GM18909 (cell line): ENCODE data around the gene HILPDA.
"Not testable (repeated sequence)": the region's sequence is repeated elsewhere in the genome, so short reads cannot be mapped to it uniquely, and the experiment has no call there.

Source experiments
- ATAC-seq: cut with Tn5 transposase; IDR thresholded peaks from one replicate; pipeline ENCODE4 v1.9.1; 2021; ENCODE audit warnings: mild to moderate bottlenecking; ENCODE audit not compliant: unreplicated experiment, poor library complexity

Gene HILPDA

DNA sequence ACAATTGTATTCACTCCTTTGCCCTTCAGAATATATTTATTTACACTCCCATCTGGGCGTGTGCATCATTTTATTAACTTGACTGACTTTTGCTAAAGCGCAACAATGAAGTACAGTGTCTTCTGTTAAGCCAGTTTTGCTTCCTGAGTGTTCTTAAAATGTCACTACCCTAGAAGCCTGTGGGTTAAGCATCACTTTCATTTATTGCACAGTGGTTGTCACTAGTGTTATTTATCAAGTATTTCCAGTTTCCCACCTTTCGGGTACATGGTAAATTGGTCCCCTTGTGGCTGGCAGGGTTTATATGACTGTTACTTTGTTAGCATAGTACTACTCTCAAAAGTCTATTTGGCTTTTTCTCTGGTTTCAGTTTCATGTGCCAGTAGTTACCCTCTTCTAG, 3.3 kb downstream of the HILPDA start:
- ATAC-seq = peak; percentile 19

DNA sequence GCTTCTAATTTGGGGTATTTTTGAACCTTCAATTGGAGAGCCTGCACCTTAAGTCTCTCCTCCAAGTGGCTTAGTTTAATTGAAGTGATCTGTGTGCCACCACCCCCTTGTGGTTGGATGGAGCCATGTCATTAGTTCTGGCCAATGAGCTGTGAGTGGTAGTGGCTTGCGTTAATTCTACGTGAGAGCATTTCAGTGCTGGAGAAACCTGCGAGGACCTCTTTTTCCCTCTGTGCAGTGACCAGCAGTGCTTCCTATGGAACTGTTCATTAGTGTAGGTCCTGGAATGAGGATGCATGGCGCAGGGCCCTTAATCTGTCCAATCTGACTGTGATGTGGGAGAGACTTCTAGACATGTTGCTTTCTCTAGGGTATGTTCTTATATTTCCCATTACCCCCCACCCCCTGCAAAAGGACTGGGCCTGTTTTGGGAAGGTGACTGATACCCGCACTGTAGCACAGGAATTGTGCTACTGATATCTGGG, 3.8 kb downstream of the HILPDA start:
- peak; percentile 53 for ATAC-seq

DNA sequence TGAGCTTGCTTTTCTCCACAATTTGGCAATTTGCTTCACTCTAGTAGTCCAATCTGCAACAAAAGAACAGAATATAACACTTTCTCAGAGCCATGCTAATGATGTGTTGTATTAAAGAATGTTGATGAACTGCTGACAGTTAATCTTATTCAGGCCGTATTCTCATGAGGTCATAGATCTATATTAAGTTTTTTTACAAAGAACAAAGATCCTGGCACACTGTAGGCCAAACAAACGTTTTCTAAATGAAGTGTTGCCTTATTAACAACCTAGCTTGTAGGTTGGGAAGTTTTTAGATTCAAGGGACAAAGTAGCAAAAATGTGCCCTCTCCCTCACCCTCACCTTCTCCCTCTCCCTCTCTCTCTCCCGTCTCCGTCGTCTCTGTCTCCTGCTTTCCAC, 6.8 kb downstream of the HILPDA start:
- ATAC-seq = no peak

GRCh38 chr7:128463345-128463744, 7.7 kb downstream of the HILPDA start:
- ATAC-seq = not testable (repeated sequence)

- not testable (repeated sequence) for ATAC-seq
These were observed 8.3 kb downstream of the HILPDA start for GRCh38 chr7:128463933-128464332.

DNA sequence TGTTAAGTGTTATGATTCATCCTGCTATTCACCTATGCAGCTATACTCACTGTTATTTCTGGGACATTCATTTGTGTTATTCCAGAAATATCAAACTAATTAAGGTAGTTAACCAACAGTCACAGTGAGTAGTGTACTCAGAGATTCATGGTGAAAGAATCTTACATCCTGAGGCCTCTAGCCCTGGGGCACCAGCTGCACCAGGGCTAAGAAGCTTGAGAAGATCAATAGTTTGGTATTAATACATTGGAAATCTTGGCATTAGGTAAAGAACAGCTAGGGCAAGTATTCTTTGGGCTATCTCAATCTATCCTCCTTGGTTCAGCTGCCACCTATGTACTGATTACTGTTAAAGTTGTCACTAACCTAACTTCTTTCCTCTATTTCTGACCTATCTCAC, 11.2 kb downstream of the HILPDA start:
- ATAC-seq = not testable (repeated sequence)

DNA sequence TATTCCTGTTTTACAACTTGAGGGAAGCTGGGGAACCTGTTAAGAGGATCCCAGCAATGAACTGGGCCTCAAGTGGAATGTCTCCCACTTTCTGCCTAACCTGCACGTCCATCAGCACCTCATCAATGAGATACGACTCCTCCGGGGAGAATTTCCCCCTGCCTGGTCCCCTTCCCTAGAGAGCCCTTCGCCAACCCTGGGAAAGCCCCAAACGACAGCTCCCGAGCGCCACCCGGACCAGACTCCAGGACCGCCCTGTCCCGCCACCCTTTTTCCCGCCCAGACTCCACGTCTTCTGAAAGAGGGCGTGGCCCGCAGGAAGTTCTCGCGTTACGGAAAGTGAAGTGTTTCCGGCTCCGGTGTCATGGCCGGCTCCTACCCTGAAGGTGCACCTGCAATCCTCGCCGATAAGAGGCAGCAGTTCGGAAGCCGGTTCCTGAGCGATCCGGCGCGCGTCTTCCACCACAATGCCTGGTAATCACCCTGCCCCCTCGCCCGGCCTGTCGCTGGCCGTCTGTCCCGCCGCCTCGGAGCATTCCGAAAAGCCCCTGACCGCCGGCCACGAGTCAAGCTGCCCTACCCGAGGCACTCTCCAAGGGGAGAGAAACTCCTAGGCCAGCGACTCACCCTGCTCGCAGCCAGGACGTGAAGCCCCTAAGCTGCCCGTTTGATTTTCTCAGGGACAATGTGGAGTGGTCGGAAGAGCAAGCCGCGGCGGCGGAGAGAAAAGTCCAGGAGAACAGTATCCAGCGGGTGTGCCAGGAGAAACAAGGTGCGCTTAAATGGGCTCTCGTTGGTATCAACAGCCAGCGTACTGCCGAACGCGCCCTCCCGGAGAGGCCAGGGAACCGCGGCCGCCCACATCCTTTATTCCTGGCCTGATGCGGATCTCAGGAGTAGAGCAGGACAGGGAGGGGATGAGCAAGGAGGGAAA, 21.0 kb downstream of the HILPDA start, which contains the start of gene METTL2B:
Gene METTL2B (plus strand): TSS at position 347 of the 934 bp plus-strand sequence. CDS start 18 bp downstream, at position 365.
- ATAC-seq = peak; percentile 93

GRCh38 chr7:128477336-128477690, 21.6 kb downstream of the HILPDA start:
- ATAC-seq = not testable (repeated sequence)

DNA sequence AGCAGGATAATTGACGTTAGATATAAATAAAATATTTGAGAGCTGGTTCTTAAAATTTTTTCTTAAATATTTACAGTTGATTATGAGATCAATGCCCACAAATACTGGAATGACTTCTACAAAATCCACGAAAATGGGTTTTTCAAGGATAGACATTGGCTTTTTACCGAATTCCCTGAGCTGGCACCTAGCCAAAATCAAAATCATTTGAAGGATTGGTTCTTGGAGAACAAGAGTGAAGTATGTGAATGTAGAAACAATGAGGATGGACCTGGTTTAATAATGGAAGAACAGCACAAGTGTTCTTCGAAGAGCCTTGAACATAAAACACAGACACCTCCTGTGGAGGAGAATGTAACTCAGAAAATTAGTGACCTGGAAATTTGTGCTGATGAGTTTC, 23.4 kb downstream of the HILPDA start:
- not testable (repeated sequence) for ATAC-seq

DNA sequence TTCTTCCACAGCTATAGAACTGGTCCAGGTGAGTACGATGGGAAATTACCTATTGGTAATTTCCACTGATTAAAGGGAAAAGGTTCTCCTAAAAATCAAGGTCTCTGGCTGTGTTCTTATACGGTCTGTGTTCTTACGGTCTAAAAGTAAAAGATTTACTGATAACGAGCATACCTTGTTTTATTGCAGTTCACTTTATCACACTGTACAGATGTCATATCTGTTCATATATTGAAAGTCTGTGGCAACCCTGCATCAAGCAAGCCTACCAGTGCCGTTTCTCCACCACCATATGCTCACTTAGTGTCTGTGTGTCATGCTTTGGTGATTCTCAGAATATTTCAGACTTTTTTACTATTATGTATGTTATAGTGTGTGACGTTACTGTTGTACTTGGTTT, 32.5 kb downstream of the HILPDA start:
- ATAC-seq = not testable (repeated sequence)

- no peak for ATAC-seq
These were observed 41.7 kb downstream of the HILPDA start for GRCh38 chr7:128497405-128497804.

DNA sequence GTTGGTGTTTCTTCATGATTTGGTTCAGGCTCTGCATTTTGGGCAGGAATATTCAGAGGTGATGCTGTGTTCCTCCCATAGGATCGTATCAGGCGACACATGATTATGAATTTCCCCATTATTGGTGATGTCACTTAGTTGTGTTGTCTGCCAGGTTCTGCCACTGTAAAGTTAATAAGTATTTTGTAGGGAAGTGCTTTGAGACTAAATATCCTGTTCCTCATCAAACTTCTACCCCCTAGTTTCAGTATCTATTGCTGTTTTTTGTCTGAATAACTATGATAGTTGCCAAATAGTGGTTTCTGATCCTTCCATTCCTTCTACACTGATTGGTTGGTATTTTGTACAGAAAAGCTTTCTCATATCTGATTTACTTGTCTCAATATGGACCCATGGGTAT, 49.7 kb downstream of the HILPDA start:
- not testable (repeated sequence) for ATAC-seq

- peak; percentile 54 for ATAC-seq
These were observed 51.1 kb downstream of the HILPDA start for GRCh38 chr7:128506819-128507218.

- peak; percentile 46 for ATAC-seq
These were observed 51.8 kb downstream of the HILPDA start for GRCh38 chr7:128507321-128507993.
